ENCODE results near the gene YWHAQ. TPM values are rescaled to one million over a fixed set of nuclear protein-coding genes. Genes with fewer than 3 reads are reported as not detected.

The YWHAQ gene
- total and polyA plus RNA-seq, 5 donors from 2014 or later: 160 to 359 (median 279) TPM

GRCh38 chr2:9547262-9547991, 83.4 kb downstream of the YWHAQ start:
- H3K27ac Mint-ChIP-seq: peak overlapping the region; percentile 33 to 92 (median 50)
- H3K36me3 ChIP-seq (ENCODE audit: control insufficient read depth, insufficient read depth, low read length): peaks cover 4% of the 10 kb centered on the region
- H3K27ac ChIP-seq (ENCODE audit: insufficient read depth, low read length, poor library complexity, severe bottlenecking): no peak overlapping the region
- peak overlapping the region in 2 of 4 donors; percentile 34 to 39 for H3K4me3 Mint-ChIP-seq
- H3K4me3 ChIP-seq (ENCODE audit: low read depth, low read length): no peak overlapping the region
- DNase-seq (no peak), ATAC-seq (ENCODE audit: low read depth in 2 of 2) (no peak)
- H3K4me1 ChIP-seq (ENCODE audit: control insufficient read depth, insufficient read depth, low read length, poor library complexity, severe bottlenecking): peaks cover 55% of the 10 kb centered on the region
- H3K27me3 Mint-ChIP-seq: no peaks in the 10 kb centered on the region
- peaks cover 0 to 2% (median 0%) of the 10 kb centered on the region in 7 donors for H3K9me3 Mint-ChIP-seq
- no peaks in the 10 kb centered on the region for H3K9me3 ChIP-seq (ENCODE audit: control insufficient read depth in 2 of 2, low read length in 2 of 2)
- peaks cover 14% of the 10 kb centered on the region for H3K36me3 Mint-ChIP-seq
- peaks cover 28 to 77% (median 54%) of the 10 kb centered on the region in 4 donors for H3K4me1 Mint-ChIP-seq
- no peaks in the 10 kb centered on the region for H3K27me3 ChIP-seq (ENCODE audit: control insufficient read depth, insufficient read depth, low read length)

DNA sequence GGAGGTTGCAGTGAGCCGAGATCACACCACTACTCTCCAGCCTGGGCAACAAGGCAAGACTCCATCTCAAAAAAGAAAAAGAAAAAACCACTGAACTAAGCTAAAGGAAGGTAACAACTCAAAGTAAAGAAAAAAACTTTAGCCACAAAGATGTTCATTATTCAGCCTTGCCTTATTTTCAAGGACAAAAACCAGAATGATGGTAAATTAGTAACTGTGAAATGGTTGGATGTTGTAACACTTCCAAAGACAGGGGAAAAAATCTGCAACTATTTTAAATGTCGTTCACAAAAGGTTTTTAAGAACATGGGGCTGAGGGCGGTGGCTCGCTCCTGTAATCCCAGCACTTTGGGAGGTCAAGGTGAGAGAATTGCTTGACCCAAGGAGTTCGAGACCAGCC, 85.3 kb downstream of the YWHAQ start:
- Mint-ChIP-seq H3K4me3 (no peak overlapping the region), H3K9me3 (peaks cover 0 to 2% (median 0%) of the 10 kb centered on the region in 7 donors), H3K36me3 (peaks cover 19% of the 10 kb centered on the region), H3K4me1 (peaks cover 27 to 63% (median 43%) of the 10 kb centered on the region in 4 donors), H3K27me3 (no peaks in the 10 kb centered on the region), H3K27ac (peak overlapping the region in 1 of 3 donors; percentile 29)
- ATAC-seq (ENCODE audit: low read depth in 2 of 2) (no peak), DNase-seq (no peak)
- Histone ChIP-seq H3K4me3 (ENCODE audit: low read depth, low read length) (no peak overlapping the region), H3K27ac (ENCODE audit: insufficient read depth, low read length, poor library complexity, severe bottlenecking) (no peak overlapping the region), H3K9me3 (ENCODE audit: control insufficient read depth in 2 of 2, low read length in 2 of 2) (no peaks in the 10 kb centered on the region), H3K27me3 (ENCODE audit: control insufficient read depth, insufficient read depth, low read length) (no peaks in the 10 kb centered on the region), H3K36me3 (ENCODE audit: control insufficient read depth, insufficient read depth, low read length) (peaks cover 10% of the 10 kb centered on the region), H3K4me1 (ENCODE audit: control insufficient read depth, insufficient read depth, low read length, poor library complexity, severe bottlenecking) (peaks cover 37% of the 10 kb centered on the region)

DNA sequence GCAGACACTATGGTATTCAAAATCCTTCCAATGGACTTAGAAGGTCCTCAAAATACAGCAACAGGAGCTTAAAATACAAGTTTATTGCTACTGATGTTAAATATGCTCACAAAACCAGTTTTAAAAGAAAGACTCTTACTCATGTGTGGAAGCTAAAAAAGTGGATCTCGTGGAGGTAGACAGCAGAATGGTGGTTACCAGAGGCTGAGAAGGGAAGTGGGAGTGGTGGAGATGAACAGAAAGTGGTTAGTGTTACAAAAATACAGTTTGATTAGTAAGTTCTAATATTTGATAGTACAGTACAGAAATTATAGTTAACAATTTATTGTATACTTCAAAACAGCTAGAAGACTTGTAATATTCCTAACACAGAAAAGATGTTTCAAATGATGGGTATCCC, 87.2 kb downstream of the YWHAQ start:
- no peaks in the 10 kb centered on the region for H3K27me3 ChIP-seq (ENCODE audit: control insufficient read depth, insufficient read depth, low read length)
- ATAC-seq (ENCODE audit: low read depth in 2 of 2) (no peak), DNase-seq (peak in 1 of 3 donors; percentile 51)
- H3K9me3 ChIP-seq (ENCODE audit: control insufficient read depth in 2 of 2, low read length in 2 of 2): no peaks in the 10 kb centered on the region
- Mint-ChIP-seq H3K4me1 (peaks cover 30 to 55% (median 38%) of the 10 kb centered on the region in 4 donors), H3K9me3 (peaks cover 0 to 2% (median 0%) of the 10 kb centered on the region in 7 donors), H3K27me3 (no peaks in the 10 kb centered on the region), H3K36me3 (peaks cover 19% of the 10 kb centered on the region), H3K27ac (peak overlapping the region in 1 of 3 donors; percentile 78), H3K4me3 (peak overlapping the region in 3 of 4 donors; percentile 0 to 54 (median 29))
- H3K27ac ChIP-seq (ENCODE audit: insufficient read depth, low read length, poor library complexity, severe bottlenecking): no peak overlapping the region
- peak overlapping the region; percentile 47 for H3K4me3 ChIP-seq (ENCODE audit: low read depth, low read length)
- peaks cover 25% of the 10 kb centered on the region for H3K4me1 ChIP-seq (ENCODE audit: control insufficient read depth, insufficient read depth, low read length, poor library complexity, severe bottlenecking)
- H3K36me3 ChIP-seq (ENCODE audit: control insufficient read depth, insufficient read depth, low read length): peaks cover 10% of the 10 kb centered on the region

DNA sequence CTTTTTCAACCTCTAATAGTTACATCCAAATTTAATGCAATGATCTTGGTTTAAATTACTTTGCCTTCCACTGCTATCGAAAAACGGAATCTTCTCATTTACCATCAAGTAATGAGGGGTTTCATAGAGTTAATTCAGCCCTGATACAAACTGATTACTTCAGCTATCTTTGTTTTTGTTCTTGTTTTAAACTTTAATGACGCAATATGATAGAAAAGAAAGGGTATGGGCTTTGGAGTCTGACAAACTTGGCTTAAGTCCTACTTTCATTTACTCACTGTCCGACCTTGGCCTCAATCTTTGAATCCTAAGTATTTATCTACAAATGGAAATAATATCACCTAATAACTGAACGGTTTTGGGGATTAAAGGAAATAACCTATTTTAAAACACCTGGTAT, 91.3 kb downstream of the YWHAQ start:
- H3K27ac Mint-ChIP-seq: peak overlapping the region in 1 of 3 donors; percentile 1
- H3K4me1 Mint-ChIP-seq: peaks cover 27 to 37% (median 34%) of the 10 kb centered on the region in 4 donors
- no peaks in the 10 kb centered on the region for H3K27me3 Mint-ChIP-seq

DNA sequence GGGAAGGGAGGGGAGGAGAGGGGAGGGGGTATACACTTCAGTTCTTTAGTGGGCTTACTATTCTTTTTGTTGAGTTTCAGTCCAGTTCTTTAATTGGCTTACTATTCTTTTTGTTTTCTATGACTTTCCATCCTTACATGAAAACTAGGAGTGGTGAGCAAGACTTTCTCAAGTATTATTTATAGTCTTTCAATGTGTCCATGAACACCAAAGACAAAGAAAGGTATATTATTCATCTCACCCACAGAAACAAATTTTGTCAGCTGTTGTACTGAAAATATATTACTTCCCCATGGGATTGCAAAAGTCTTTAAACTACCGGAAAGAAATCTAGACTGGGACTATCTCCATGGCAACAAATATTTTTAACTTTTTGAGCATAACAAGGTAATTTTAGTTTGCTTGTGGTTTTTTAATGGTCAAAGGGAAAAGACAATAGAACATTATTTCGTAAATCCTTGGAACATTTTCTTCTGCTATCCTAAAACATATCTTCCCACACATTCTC, 92.7 kb downstream of the YWHAQ start:
- Histone ChIP-seq H3K9me3 (ENCODE audit: control insufficient read depth in 2 of 2, low read length in 2 of 2) (no peaks in the 10 kb centered on the region), H3K4me1 (ENCODE audit: control insufficient read depth, insufficient read depth, low read length, poor library complexity, severe bottlenecking) (no peaks in the 10 kb centered on the region), H3K27ac (ENCODE audit: insufficient read depth, low read length, poor library complexity, severe bottlenecking) (no peak overlapping the region), H3K36me3 (ENCODE audit: control insufficient read depth, insufficient read depth, low read length) (peaks cover 33% of the 10 kb centered on the region), H3K4me3 (ENCODE audit: low read depth, low read length) (no peak overlapping the region), H3K27me3 (ENCODE audit: control insufficient read depth, insufficient read depth, low read length) (no peaks in the 10 kb centered on the region)
- Mint-ChIP-seq H3K4me1 (peaks cover 19 to 28% (median 25%) of the 10 kb centered on the region in 4 donors), H3K36me3 (peaks cover 24% of the 10 kb centered on the region), H3K27me3 (no peaks in the 10 kb centered on the region), H3K9me3 (no peaks in the 10 kb centered on the region), H3K27ac (no peak overlapping the region), H3K4me3 (no peak overlapping the region)
- DNase-seq (no peak), ATAC-seq (ENCODE audit: low read depth in 2 of 2) (no peak)

More for the DNA sequence above, 91.3 kb downstream of the YWHAQ start:
- H3K27ac ChIP-seq (ENCODE audit: insufficient read depth, low read length, poor library complexity, severe bottlenecking): no peak overlapping the region
- H3K4me3 ChIP-seq (ENCODE audit: low read depth, low read length): no peak overlapping the region
- DNase-seq (no peak), ATAC-seq (ENCODE audit: low read depth in 2 of 2) (no peak)
- H3K4me1 ChIP-seq (ENCODE audit: control insufficient read depth, insufficient read depth, low read length, poor library complexity, severe bottlenecking): peaks cover 10% of the 10 kb centered on the region
- Mint-ChIP-seq H3K4me3 (peak overlapping the region in 1 of 4 donors; percentile 38), H3K9me3 (no peaks in the 10 kb centered on the region), H3K36me3 (peaks cover 26% of the 10 kb centered on the region)
- H3K9me3 ChIP-seq (ENCODE audit: control insufficient read depth in 2 of 2, low read length in 2 of 2): no peaks in the 10 kb centered on the region
- H3K27me3 ChIP-seq (ENCODE audit: control insufficient read depth, insufficient read depth, low read length): no peaks in the 10 kb centered on the region
- peaks cover 26% of the 10 kb centered on the region for H3K36me3 ChIP-seq (ENCODE audit: control insufficient read depth, insufficient read depth, low read length)

- Mint-ChIP-seq H3K4me3 (no peak overlapping the region), H3K27ac (peak overlapping the region in 2 of 3 donors; percentile 5 to 44), H3K36me3 (peaks cover 23% of the 10 kb centered on the region), H3K4me1 (peaks cover 18 to 26% (median 24%) of the 10 kb centered on the region in 4 donors), H3K27me3 (no peaks in the 10 kb centered on the region), H3K9me3 (no peaks in the 10 kb centered on the region)
- no peaks in the 10 kb centered on the region for H3K4me1 ChIP-seq (ENCODE audit: control insufficient read depth, insufficient read depth, low read length, poor library complexity, severe bottlenecking)
- H3K4me3 ChIP-seq (ENCODE audit: low read depth, low read length): no peak overlapping the region
- DNase-seq (no peak), ATAC-seq (ENCODE audit: low read depth in 2 of 2) (no peak)
- H3K36me3 ChIP-seq (ENCODE audit: control insufficient read depth, insufficient read depth, low read length): peaks cover 29% of the 10 kb centered on the region
- H3K27ac ChIP-seq (ENCODE audit: insufficient read depth, low read length, poor library complexity, severe bottlenecking): no peak overlapping the region
- no peaks in the 10 kb centered on the region for H3K27me3 ChIP-seq (ENCODE audit: control insufficient read depth, insufficient read depth, low read length)
- no peaks in the 10 kb centered on the region for H3K9me3 ChIP-seq (ENCODE audit: control insufficient read depth in 2 of 2, low read length in 2 of 2)
Measured at GRCh38 chr2:9536504-9536903, 94.3 kb downstream of the YWHAQ start.

GRCh38 chr2:9535177-9535576, 95.6 kb downstream of the YWHAQ start:
- H3K27me3 ChIP-seq (ENCODE audit: control insufficient read depth, insufficient read depth, low read length): no peaks in the 10 kb centered on the region
- no peaks in the 10 kb centered on the region for H3K27me3 Mint-ChIP-seq
- H3K4me1 ChIP-seq (ENCODE audit: control insufficient read depth, insufficient read depth, low read length, poor library complexity, severe bottlenecking): no peaks in the 10 kb centered on the region
- peaks cover 17 to 24% (median 20%) of the 10 kb centered on the region in 4 donors for H3K4me1 Mint-ChIP-seq
- H3K4me3 ChIP-seq (ENCODE audit: low read depth, low read length): no peak overlapping the region
- ATAC-seq (ENCODE audit: low read depth in 2 of 2) (no peak), DNase-seq (no peak)
- peaks cover 30% of the 10 kb centered on the region for H3K36me3 ChIP-seq (ENCODE audit: control insufficient read depth, insufficient read depth, low read length)
- no peaks in the 10 kb centered on the region for H3K9me3 ChIP-seq (ENCODE audit: control insufficient read depth in 2 of 2, low read length in 2 of 2)
- no peak overlapping the region for H3K4me3 Mint-ChIP-seq
- H3K9me3 Mint-ChIP-seq: no peaks in the 10 kb centered on the region
- no peak overlapping the region for H3K27ac ChIP-seq (ENCODE audit: insufficient read depth, low read length, poor library complexity, severe bottlenecking)
- H3K27ac Mint-ChIP-seq: no peak overlapping the region
- peaks cover 22% of the 10 kb centered on the region for H3K36me3 Mint-ChIP-seq

All from CD4-positive, CD25-positive, alpha-beta regulatory T cell (primary cell).